ENCODE measurements around the gene PF4V1. TPM values are rescaled to one million over a fixed set of nuclear protein-coding genes. Genes with fewer than 3 reads are reported as not detected.

Gene PF4V1
- total RNA-seq, 1 experiment from 2014 or later: not detected

- no peak for DNase-seq
- Histone ChIP-seq H3K36me3 (ENCODE audit: low read depth) (no peaks in the 10 kb centered on the region), H2AFZ (no peak overlapping the region), H3K4me2 (no peak overlapping the region), H3K9me2 (ENCODE audit: insufficient read depth) (no peaks in the 10 kb centered on the region), H3K4me1 (replicated peaks; ENCODE audit: insufficient read depth) (no peaks in the 10 kb centered on the region), H3K4me3 (no peak overlapping the region), H3F3A (ENCODE audit: insufficient read depth, low read depth) (no peaks in the 10 kb centered on the region), H3K79me2 (ENCODE audit: low read depth) (no peaks in the 10 kb centered on the region), H3K9me3 (ENCODE audit: insufficient read depth, low read depth) (no peaks in the 10 kb centered on the region), H3K27me3 (ENCODE audit: insufficient read depth, low read depth) (no peaks in the 10 kb centered on the region), H3K27ac (no peak overlapping the region), H4K20me1 (ENCODE audit: insufficient read depth) (no peaks in the 10 kb centered on the region)
- intact Hi-C loops (cut with micrococcal nuclease; ENCODE audit: unreplicated experiment): no loop called here
- no peak for TF ChIP-seq CTCF (conservative IDR thresholded peaks at IDR 0.05)
- TF ChIP-seq EZH2 (IDR thresholded peaks at IDR 0.05; ENCODE audit: low read depth): no peak
- BruUV-seq (replicated peaks): no TSS peak
- CTCF ChIA-PET: no interaction called here
- POLR2A ChIA-PET (ENCODE audit: unreplicated experiment): no interaction called here
These were observed 32.6 kb downstream of the PF4V1 start for GRCh38 chr4:73885574-73886267.

GRCh38 chr4:73891326-73891725 is 38.2 kb downstream of the PF4V1 start:
- CTCF ChIA-PET: interaction anchor here (0.6 kb wide), 1 partner anchor 296 kb away, joined by 3 read pairs; no protein-coding TSS in a partner anchor
- intact Hi-C loops (cut with micrococcal nuclease; ENCODE audit: unreplicated experiment): no loop called here
- no peak overlapping the region for H3K27ac ChIP-seq
- POLR2A ChIA-PET (ENCODE audit: unreplicated experiment): no interaction called here
- no peak overlapping the region for H3K4me2 ChIP-seq
- H3K27me3 ChIP-seq (ENCODE audit: insufficient read depth, low read depth): no peaks in the 10 kb centered on the region
- H3K9me3 ChIP-seq (ENCODE audit: insufficient read depth, low read depth): no peaks in the 10 kb centered on the region
- H3K36me3 ChIP-seq (ENCODE audit: low read depth): no peaks in the 10 kb centered on the region
- no peaks in the 10 kb centered on the region for H3F3A ChIP-seq (ENCODE audit: insufficient read depth, low read depth)
- H2AFZ ChIP-seq: no peak overlapping the region
- H3K79me2 ChIP-seq (ENCODE audit: low read depth): no peaks in the 10 kb centered on the region
- H4K20me1 ChIP-seq (ENCODE audit: insufficient read depth): no peaks in the 10 kb centered on the region
- BruUV-seq (replicated peaks): no TSS peak
- no peak overlapping the region for H3K4me3 ChIP-seq
- TF ChIP-seq CTCF (conservative IDR thresholded peaks at IDR 0.05): no peak
- TF ChIP-seq EZH2 (IDR thresholded peaks at IDR 0.05; ENCODE audit: low read depth): no peak
- no peaks in the 10 kb centered on the region for H3K4me1 ChIP-seq (replicated peaks; ENCODE audit: insufficient read depth)
- DNase-seq: no peak
- no peaks in the 10 kb centered on the region for H3K9me2 ChIP-seq (ENCODE audit: insufficient read depth)

- intact Hi-C loops (cut with micrococcal nuclease; ENCODE audit: unreplicated experiment): no loop called here
- no peak for DNase-seq
- no peak overlapping the region for H3K27ac ChIP-seq
- H3K27me3 ChIP-seq (ENCODE audit: insufficient read depth, low read depth): no peaks in the 10 kb centered on the region
- ChIA-PET POLR2A (ENCODE audit: unreplicated experiment) (no interaction called here), CTCF (no interaction called here)
- no peak overlapping the region for H2AFZ ChIP-seq
- no peaks in the 10 kb centered on the region for H3K9me2 ChIP-seq (ENCODE audit: insufficient read depth)
- no peaks in the 10 kb centered on the region for H3K36me3 ChIP-seq (ENCODE audit: low read depth)
- no peak overlapping the region for H3K4me2 ChIP-seq
- H3K9me3 ChIP-seq (ENCODE audit: insufficient read depth, low read depth): no peaks in the 10 kb centered on the region
- H3K4me1 ChIP-seq (replicated peaks; ENCODE audit: insufficient read depth): no peaks in the 10 kb centered on the region
- H4K20me1 ChIP-seq (ENCODE audit: insufficient read depth): no peaks in the 10 kb centered on the region
- TF ChIP-seq CTCF (conservative IDR thresholded peaks at IDR 0.05) (no peak), EZH2 (IDR thresholded peaks at IDR 0.05; ENCODE audit: low read depth) (no peak)
- H3F3A ChIP-seq (ENCODE audit: insufficient read depth, low read depth): no peaks in the 10 kb centered on the region
- no TSS peak for BruUV-seq (replicated peaks)
- H3K79me2 ChIP-seq (ENCODE audit: low read depth): no peaks in the 10 kb centered on the region
- H3K4me3 ChIP-seq: no peak overlapping the region
These were observed 38.8 kb downstream of the PF4V1 start for GRCh38 chr4:73891739-73892405.

All from PC-9 (cell line).